A549 (cell line): ENCODE data around the gene AHNAK2. TPM values are rescaled to one million over a fixed set of nuclear protein-coding genes. Genes with fewer than 3 reads are reported as not detected.

Experiments used
- ATAC-seq, 2 experiments: fragments of 200-7000 bp in 1 of 2; fragments of >200 bp in 1 of 2; cut with Nextera tagmentation in 1 of 2; cut with Tn5 transposase in 1 of 2; 3 replicates each; pipeline versions ENCODE4 v1.8.0 to v1.9.1; 2018 to 2020; ENCODE audit warnings: mild to moderate bottlenecking in 1 of 2, moderate library complexity in 1 of 2
- CTCF ChIA-PET: fragments of 300-600 bp; sonication (Branson Sonifier 250); formaldehyde crosslinking; extraction: SDS; loops from one replicate; lab custom pipeline; 2021; ENCODE audit warnings: antibody characterized with exemption, inconsistent platforms; lab: Yijun Ruan, JAX
- POLR2A ChIA-PET: fragments of 350-600 bp; formaldehyde crosslinking; extraction: SDS; loops from one replicate; lab custom pipeline; 2021; ENCODE audit warnings: antibody characterized with exemption, inconsistent platforms; lab: Yijun Ruan, JAX
- DNase-seq, 2 experiments: peaks; one replicate each; pipeline versions ENCODE4 v3.0.0 to v3.0.0-alpha.2; 2011 to 2016; ENCODE audit warnings: low read depth in 1 of 2, low spot score in 1 of 2
- FAIRE-seq: peaks from 2 replicates; lab custom pipeline; 2011; peaks lifted over from hg19 to GRCh38; lab: Jason Lieb, UNC
- H3K27ac ChIP-seq, 2 experiments: fragments of >200 bp; sonication (Bioruptor Twin); formaldehyde crosslinking; 3 replicates each; pipeline ENCODE4 v1.5.1; 2016 to 2017
- H3K4me1 ChIP-seq: fragments of >200 bp; sonication (Bioruptor Twin); formaldehyde crosslinking; 3 replicates; pipeline ENCODE4 v1.6.1; 2016
- H3K4me2 ChIP-seq: fragments of >200 bp; sonication (Bioruptor Twin); formaldehyde crosslinking; 3 replicates; pipeline ENCODE4 v1.6.1; 2016
- H3K4me3 ChIP-seq: fragments of >200 bp; sonication (Bioruptor Twin); formaldehyde crosslinking; 3 replicates; pipeline ENCODE4 v1.5.1; 2016
- H3K9me3 ChIP-seq: fragments of >200 bp; sonication (Bioruptor Twin); formaldehyde crosslinking; 3 replicates; pipeline ENCODE4 v1.6.1; 2016
- CBX2 ChIP-seq: fragments of 200-600 bp; sonication (generic); IDR thresholded peaks from 2 replicates; pipeline ENCODE4 v1.6.1; 2016; ENCODE audit warnings: low read depth, mild to moderate bottlenecking, borderline replicate concordance
- CBX8 ChIP-seq: fragments of 200-600 bp; sonication (generic); IDR thresholded peaks from 2 replicates; pipeline ENCODE4 v1.6.1; 2016
- CHD2 ChIP-seq: fragments of 150-350 bp; IDR thresholded peaks from 2 replicates; pipeline ENCODE4 v1.6.1; 2014; ENCODE audit warnings: low read length; ENCODE audit not compliant: partially characterized antibody
- CHD4 ChIP-seq: fragments of 200-600 bp; sonication (generic); IDR thresholded peaks from 2 replicates; pipeline ENCODE4 v1.6.1; 2016; ENCODE audit warnings: antibody characterized with exemption, mild to moderate bottlenecking, borderline replicate concordance
- EHMT2 ChIP-seq: fragments of 200-600 bp; sonication (generic); IDR thresholded peaks from 2 replicates; pipeline ENCODE4 v1.6.1; 2016; ENCODE audit warnings: antibody characterized with exemption, low read depth, mild to moderate bottlenecking, moderate library complexity
- ESRRA ChIP-seq: fragments of 150-350 bp; IDR thresholded peaks from 2 replicates; pipeline ENCODE4 v1.6.1; 2014; ENCODE audit warnings: mild to moderate bottlenecking, low read length, borderline replicate concordance
- FOSL2 ChIP-seq, 2 experiments: fragments of 450-650 bp in 1 of 2; fragments of >200 bp in 1 of 2; sonication (Bioruptor Twin) in 1 of 2; formaldehyde crosslinking; IDR thresholded peaks; 2 replicates each; pipeline versions ENCODE4 v1.5.0 to v1.6.1; 2016 to 2020; ENCODE audit warnings: mild to moderate bottlenecking in 1 of 2, moderate library complexity in 1 of 2
- GATA3 ChIP-seq: IDR thresholded peaks from 2 replicates; pipeline ENCODE4 v1.6.1; 2012; ENCODE audit warnings: borderline replicate concordance
- HEYL ChIP-seq: fragments of 250-450 bp; sonication (Bioruptor Pico); IDR thresholded peaks from 2 replicates; pipeline ENCODE4 v1.8.0; 2021; ENCODE audit warnings: mild to moderate bottlenecking, moderate library complexity
- HOXA7 ChIP-seq: fragments of 250-450 bp; sonication (Bioruptor Pico); IDR thresholded peaks from 2 replicates; pipeline ENCODE4 v1.5.0; 2020; ENCODE audit warnings: mild to moderate bottlenecking, moderate library complexity
- HOXB13 ChIP-seq: fragments of 250-450 bp; sonication (Bioruptor Pico); IDR thresholded peaks from 2 replicates; pipeline ENCODE4 v1.5.0; 2020; ENCODE audit warnings: low read depth, mild to moderate bottlenecking, moderate library complexity
- JUN ChIP-seq, 2 experiments: fragments of >200 bp; sonication (Bioruptor Twin); formaldehyde crosslinking; IDR thresholded peaks; 2 replicates in 1 of 2; 3 replicates in 1 of 2; pipeline ENCODE4 v1.6.1; 2016 to 2017
- MAZ ChIP-seq: fragments of 150-350 bp; IDR thresholded peaks from 2 replicates; pipeline ENCODE4 v1.6.1; 2014; ENCODE audit warnings: antibody characterized with exemption, low read depth, low read length, borderline replicate concordance
- NFE2L2 ChIP-seq: fragments of 150-350 bp; conservative IDR thresholded peaks from 2 replicates; pipeline ENCODE4 v1.6.1; 2014; ENCODE audit warnings: low read length
- NR3C1 ChIP-seq: fragments of >200 bp; sonication (Bioruptor Twin); formaldehyde crosslinking; IDR thresholded peaks from 3 replicates; pipeline ENCODE4 v1.6.1; 2017
- RAD21 ChIP-seq, 2 experiments: fragments of >200 bp in 1 of 2; sonication (Bioruptor Twin) in 1 of 2; formaldehyde crosslinking in 1 of 2; IDR thresholded peaks in 1 of 2; conservative IDR thresholded peaks in 1 of 2; 2 replicates in 1 of 2; 3 replicates in 1 of 2; pipeline ENCODE4 v1.6.1; 2012 to 2018; ENCODE audit warnings: inconsistent platforms in 1 of 2
- SMC3 ChIP-seq: fragments of >200 bp; sonication (Bioruptor Twin); formaldehyde crosslinking; IDR thresholded peaks from 3 replicates; pipeline ENCODE4 v1.6.1; 2018; ENCODE audit warnings: inconsistent platforms
- TFCP2L1 ChIP-seq: fragments of 250-450 bp; sonication (Bioruptor Pico); IDR thresholded peaks from 2 replicates; pipeline ENCODE4 v1.5.0; 2021; ENCODE audit warnings: mild to moderate bottlenecking
- ZNF302 ChIP-seq: fragments of 250-450 bp; sonication (Bioruptor Pico); IDR thresholded peaks from 2 replicates; pipeline ENCODE4 v1.9.0; 2021; ENCODE audit warnings: inconsistent platforms, mild to moderate bottlenecking, moderate library complexity
- ZSCAN20 ChIP-seq: fragments of 250-450 bp; sonication (Bioruptor Pico); IDR thresholded peaks from 2 replicates; pipeline ENCODE4 v1.8.0; 2022; ENCODE audit warnings: mild to moderate bottlenecking, moderate library complexity
- WGBS: methylation state at CpG from one replicate; pipeline ENCODE4 v1.1.6; 2017; ENCODE audit errors: missing lambda C conversion rate; 5-methylcytosine and 5-hydroxymethylcytosine counted together
- polyA plus RNA-seq, 4 experiments: library from polyadenylated mRNA; depleted of rRNA in 3 of 4; stranded (reverse); fragments of >200 nt; fragmentation: RNase III in 1 of 4; extraction: RNeasy Plus Mini Kit Qiagen cat#74134 plus additional on column Dnase treatment in 1 of 4; gene quantifications; 2 replicates in 3 of 4; 3 replicates in 1 of 4; pipeline ENCODE4 v1.2.3, GENCODE V29; 2011 to 2017
- TF ChIP-seq, protein P1 (sequence below): fragments of >200 bp; sonication (Bioruptor Twin); formaldehyde crosslinking; IDR thresholded peaks from 3 replicates; pipeline ENCODE4 v1.6.1; 2016
- TF ChIP-seq, protein P2 (sequence below): fragments of 150-350 bp; IDR thresholded peaks from 2 replicates; pipeline ENCODE4 v1.6.1; 2014; ENCODE audit warnings: low read depth, mild to moderate bottlenecking, low read length
- TF ChIP-seq, protein P3 (sequence below): fragments of >200 bp; sonication (Bioruptor Twin); formaldehyde crosslinking; IDR thresholded peaks from 3 replicates; pipeline ENCODE4 v1.5.1; 2016
- TF ChIP-seq, protein P4 (sequence below): fragments of 250-450 bp; sonication (Bioruptor Pico); IDR thresholded peaks from 2 replicates; pipeline ENCODE4 v1.5.0; 2020; ENCODE audit warnings: low read depth, mild to moderate bottlenecking, moderate library complexity
- TF ChIP-seq, protein P5 (sequence below): IDR thresholded peaks from 2 replicates; pipeline ENCODE4 v1.6.1; 2012; ENCODE audit warnings: low read depth, borderline replicate concordance

AHNAK2 gene
- polyA plus RNA-seq, 2 of the 4 experiments (the other 2 are of a cell fraction), result 43.3 to 43.7 TPM

DNA sequence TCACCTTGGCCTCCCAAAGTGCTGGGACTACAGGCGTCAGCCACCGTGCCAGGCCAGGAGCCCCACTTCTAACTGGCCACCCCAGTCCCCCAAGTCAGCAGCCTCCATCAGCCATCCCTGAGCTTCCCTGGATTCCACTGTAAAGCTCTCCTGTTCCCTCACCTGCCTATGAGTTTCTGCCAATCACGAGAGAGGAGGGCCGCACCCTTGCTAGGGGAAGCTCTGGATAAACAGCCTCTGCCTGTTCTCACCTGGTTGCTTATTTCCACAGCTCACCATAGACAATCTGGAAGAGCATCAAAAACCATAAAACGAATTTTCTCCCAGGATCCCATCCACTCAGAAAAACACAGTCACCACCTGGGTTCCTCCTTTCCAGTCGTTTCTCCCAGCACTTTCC is 37.7 kb upstream of the AHNAK2 start (continued):
- TF ChIP-seq, protein P1, sequence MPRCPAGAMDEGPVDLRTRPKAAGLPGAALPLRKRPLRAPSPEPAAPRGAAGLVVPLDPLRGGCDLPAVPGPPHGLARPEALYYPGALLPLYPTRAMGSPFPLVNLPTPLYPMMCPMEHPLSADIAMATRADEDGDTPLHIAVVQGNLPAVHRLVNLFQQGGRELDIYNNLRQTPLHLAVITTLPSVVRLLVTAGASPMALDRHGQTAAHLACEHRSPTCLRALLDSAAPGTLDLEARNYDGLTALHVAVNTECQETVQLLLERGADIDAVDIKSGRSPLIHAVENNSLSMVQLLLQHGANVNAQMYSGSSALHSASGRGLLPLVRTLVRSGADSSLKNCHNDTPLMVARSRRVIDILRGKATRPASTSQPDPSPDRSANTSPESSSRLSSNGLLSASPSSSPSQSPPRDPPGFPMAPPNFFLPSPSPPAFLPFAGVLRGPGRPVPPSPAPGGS, result no peak
- TF ChIP-seq TFCP2L1 (CRISPR knock-in tag) (no peak), NR3C1 (no peak), MAZ (no peak)

DNA sequence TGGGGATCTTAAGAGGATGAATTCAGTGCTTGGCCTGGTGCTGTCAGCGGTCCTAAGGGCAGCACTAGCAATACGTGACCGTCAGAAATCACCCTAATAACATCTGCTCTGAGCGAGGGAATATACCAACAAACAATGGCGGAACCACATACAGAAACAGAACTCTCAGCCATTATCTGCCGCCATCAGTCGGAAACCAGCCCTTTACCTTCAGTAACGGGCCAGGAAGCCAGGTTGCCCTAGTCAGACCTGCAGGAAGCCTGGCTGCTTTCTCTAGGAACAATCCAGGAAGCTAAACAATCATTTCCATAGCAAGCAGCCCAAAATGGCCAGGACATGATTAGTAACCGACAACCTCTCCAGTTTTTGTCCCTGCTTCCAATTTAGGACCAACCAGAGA is 37.1 kb upstream of the AHNAK2 start:
- ATAC-seq (no peak), DNase-seq (no peak), FAIRE-seq (no peak)
- Histone ChIP-seq H3K4me2 (peak overlapping the region; percentile 19), H3K4me1 (peaks cover 72% of the 10 kb centered on the region), H3K4me3 (no peak overlapping the region), H3K9me3 (no peaks in the 10 kb centered on the region), H3K27ac (peak overlapping the region in 1 of 2 experiments; percentile 25; a peak in 2 of 6 replicates)
- WGBS, result 76% methylated on average over 9 of the region's 9 CpGs
- CTCF ChIA-PET, result interaction anchor here (0.6 to 28.5 kb wide), 8 partner anchors 9 to 72 kb away, joined by 3 to 509 read pairs (median 7); no protein-coding TSS in a partner anchor
- TF ChIP-seq ZSCAN20 (CRISPR knock-in tag) (no peak), JUN (IDR thresholded peaks at IDR 0.05) (no peak)
- TF ChIP-seq, protein P2, sequence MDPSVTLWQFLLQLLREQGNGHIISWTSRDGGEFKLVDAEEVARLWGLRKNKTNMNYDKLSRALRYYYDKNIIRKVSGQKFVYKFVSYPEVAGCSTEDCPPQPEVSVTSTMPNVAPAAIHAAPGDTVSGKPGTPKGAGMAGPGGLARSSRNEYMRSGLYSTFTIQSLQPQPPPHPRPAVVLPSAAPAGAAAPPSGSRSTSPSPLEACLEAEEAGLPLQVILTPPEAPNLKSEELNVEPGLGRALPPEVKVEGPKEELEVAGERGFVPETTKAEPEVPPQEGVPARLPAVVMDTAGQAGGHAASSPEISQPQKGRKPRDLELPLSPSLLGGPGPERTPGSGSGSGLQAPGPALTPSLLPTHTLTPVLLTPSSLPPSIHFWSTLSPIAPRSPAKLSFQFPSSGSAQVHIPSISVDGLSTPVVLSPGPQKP, result no peak
- TF ChIP-seq, protein P3, sequence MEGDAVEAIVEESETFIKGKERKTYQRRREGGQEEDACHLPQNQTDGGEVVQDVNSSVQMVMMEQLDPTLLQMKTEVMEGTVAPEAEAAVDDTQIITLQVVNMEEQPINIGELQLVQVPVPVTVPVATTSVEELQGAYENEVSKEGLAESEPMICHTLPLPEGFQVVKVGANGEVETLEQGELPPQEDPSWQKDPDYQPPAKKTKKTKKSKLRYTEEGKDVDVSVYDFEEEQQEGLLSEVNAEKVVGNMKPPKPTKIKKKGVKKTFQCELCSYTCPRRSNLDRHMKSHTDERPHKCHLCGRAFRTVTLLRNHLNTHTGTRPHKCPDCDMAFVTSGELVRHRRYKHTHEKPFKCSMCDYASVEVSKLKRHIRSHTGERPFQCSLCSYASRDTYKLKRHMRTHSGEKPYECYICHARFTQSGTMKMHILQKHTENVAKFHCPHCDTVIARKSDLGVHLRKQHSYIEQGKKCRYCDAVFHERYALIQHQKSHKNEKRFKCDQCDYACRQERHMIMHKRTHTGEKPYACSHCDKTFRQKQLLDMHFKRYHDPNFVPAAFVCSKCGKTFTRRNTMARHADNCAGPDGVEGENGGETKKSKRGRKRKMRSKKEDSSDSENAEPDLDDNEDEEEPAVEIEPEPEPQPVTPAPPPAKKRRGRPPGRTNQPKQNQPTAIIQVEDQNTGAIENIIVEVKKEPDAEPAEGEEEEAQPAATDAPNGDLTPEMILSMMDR, result no peak
- POLR2A ChIA-PET, result no interaction called here

DNA sequence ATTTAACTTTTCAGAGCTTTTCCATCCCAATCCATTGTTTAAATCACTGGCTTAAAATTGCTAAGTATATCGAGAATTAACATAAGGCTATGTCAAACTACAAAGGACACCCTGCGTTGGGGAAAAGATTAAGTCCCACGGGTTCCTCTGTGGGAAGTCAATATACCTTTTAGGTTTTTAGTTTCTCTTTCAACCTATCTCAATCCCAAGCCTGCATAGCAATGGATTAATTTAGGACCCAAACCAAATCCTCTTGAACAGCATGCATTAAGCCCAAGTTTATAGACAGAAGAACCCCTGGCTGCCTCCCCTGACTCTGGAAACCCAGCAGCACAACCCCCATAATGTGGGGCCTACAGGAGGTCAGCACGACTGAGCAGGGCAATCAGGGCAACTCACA is 36.5 kb upstream of the AHNAK2 start:
- WGBS, result 57% methylated on average over 4 of the region's 4 CpGs
- Histone ChIP-seq H3K9me3 (no peaks in the 10 kb centered on the region), H3K4me1 (peaks cover 72% of the 10 kb centered on the region), H3K27ac (peak overlapping the region in 1 of 2 experiments; percentile 25; a peak in 2 of 6 replicates), H3K4me3 (no peak overlapping the region), H3K4me2 (peak overlapping the region; percentile 19)
- no peak for FAIRE-seq
- ATAC-seq, result no peak
- DNase-seq, result no peak
- CTCF ChIA-PET, result interaction anchor here (0.7 to 28.5 kb wide), 9 partner anchors 8 to 286 kb away, joined by 3 to 509 read pairs (median 23); no protein-coding TSS in a partner anchor
- POLR2A ChIA-PET, result no interaction called here
- no peak for TF ChIP-seq FOSL2 (IDR thresholded peaks at IDR 0.05)
- TF ChIP-seq FOSL2 (CRISPR knock-in tag; IDR thresholded peaks at IDR 0.05), result no peak
- TF ChIP-seq CHD2, result no peak
- TF ChIP-seq NR3C1, result no peak
- TF ChIP-seq TFCP2L1 (CRISPR knock-in tag), result no peak
- no peak for TF ChIP-seq HOXB13 (CRISPR knock-in tag)
- TF ChIP-seq RAD21 (conservative IDR thresholded peaks at IDR 0.05 in 1 of 2, IDR thresholded peaks at IDR 0.05 in 1 of 2), result no peak
- no peak for TF ChIP-seq ESRRA
- TF ChIP-seq CBX2, result no peak
- no peak for TF ChIP-seq CBX8

DNA sequence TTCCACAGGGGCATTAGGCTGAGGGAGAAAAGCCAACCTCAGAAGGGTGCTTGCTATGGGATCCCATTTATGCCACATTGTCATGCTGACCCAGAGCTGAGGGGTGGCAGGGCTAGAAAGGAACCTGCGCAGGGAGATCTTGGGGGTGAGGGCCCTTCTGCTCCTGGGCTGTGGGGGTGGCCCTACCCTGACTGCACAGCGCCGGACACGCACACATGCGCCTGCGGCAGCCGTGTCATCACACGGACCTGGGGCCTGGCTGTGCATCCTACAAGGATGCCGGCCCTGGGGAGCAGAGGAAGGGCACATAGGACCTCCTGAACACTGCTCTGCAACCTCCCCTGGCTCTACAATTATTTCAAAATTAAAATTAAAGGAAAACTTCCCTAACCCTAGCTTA is 35.9 kb upstream of the AHNAK2 start:
- no peak overlapping the region for H3K4me3 ChIP-seq
- no peak overlapping the region for H3K4me2 ChIP-seq
- no peak for DNase-seq
- no peaks in the 10 kb centered on the region for H3K9me3 ChIP-seq
- no peak for FAIRE-seq
- WGBS, result 88% methylated on average over 9 of the region's 9 CpGs
- H3K4me1 ChIP-seq, result peaks cover 67% of the 10 kb centered on the region
- no peak for ATAC-seq
- ChIA-PET POLR2A (no interaction called here), CTCF (interaction anchor here (0.6 to 28.5 kb wide), 13 partner anchors 7 to 285 kb away, joined by 3 to 509 read pairs (median 23); partner anchors contain the start of gene CDCA4)
- 0 out of 6 replicates have a peak overlapping the region, but pooled peaks of 1 of the 2 experiments have one; percentile 2 for H3K27ac ChIP-seq
- TF ChIP-seq NFE2L2 (no peak), HOXA7 (CRISPR knock-in tag) (no peak), HEYL (CRISPR knock-in tag) (no peak), NR3C1 (no peak), CHD4 (no peak), GATA3 (no peak), ZNF302 (no peak), SMC3 (no peak), EHMT2 (no peak)
- TF ChIP-seq, protein P4, sequence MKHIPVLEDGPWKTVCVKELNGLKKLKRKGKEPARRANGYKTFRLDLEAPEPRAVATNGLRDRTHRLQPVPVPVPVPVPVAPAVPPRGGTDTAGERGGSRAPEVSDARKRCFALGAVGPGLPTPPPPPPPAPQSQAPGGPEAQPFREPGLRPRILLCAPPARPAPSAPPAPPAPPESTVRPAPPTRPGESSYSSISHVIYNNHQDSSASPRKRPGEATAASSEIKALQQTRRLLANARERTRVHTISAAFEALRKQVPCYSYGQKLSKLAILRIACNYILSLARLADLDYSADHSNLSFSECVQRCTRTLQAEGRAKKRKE (CRISPR knock-in tag), result no peak
- TF ChIP-seq, protein P5, sequence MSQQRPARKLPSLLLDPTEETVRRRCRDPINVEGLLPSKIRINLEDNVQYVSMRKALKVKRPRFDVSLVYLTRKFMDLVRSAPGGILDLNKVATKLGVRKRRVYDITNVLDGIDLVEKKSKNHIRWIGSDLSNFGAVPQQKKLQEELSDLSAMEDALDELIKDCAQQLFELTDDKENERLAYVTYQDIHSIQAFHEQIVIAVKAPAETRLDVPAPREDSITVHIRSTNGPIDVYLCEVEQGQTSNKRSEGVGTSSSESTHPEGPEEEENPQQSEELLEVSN, result no peak
- TF ChIP-seq, protein P2, result no peak
